HG03342 (cell line): ENCODE results near the gene ACTA2.

Source experiments
- ATAC-seq: cut with Tn5 transposase; IDR thresholded peaks from one replicate; pipeline ENCODE4 v1.9.1; 2021; ENCODE audit warnings: mild to moderate bottlenecking, moderate library complexity; ENCODE audit not compliant: unreplicated experiment

Gene ACTA2

GRCh38 chr10:88982366-88982765 is 29.8 kb upstream of the ACTA2 start:
- ATAC-seq: no peak

GRCh38 chr10:88981435-88981834 is 28.9 kb upstream of the ACTA2 start:
- no peak for ATAC-seq

GRCh38 chr10:88980800-88981199 is 28.2 kb upstream of the ACTA2 start:
- no peak for ATAC-seq

GRCh38 chr10:88980247-88980646 is 27.7 kb upstream of the ACTA2 start:
- ATAC-seq: no peak

GRCh38 chr10:88979603-88980002 is 27.0 kb upstream of the ACTA2 start:
- no peak for ATAC-seq

GRCh38 chr10:88979153-88979562 is 26.6 kb upstream of the ACTA2 start:
- ATAC-seq: no peak

- no peak for ATAC-seq
Observed at GRCh38 chr10:88978463-88978862, 25.9 kb upstream of the ACTA2 start.

- ATAC-seq: no peak
Observed at GRCh38 chr10:88975377-88975720, 22.8 kb upstream of the ACTA2 start.

GRCh38 chr10:88974446-88975376 is 22.1 kb upstream of the ACTA2 start:
- ATAC-seq: no peak

GRCh38 chr10:88974012-88974411 is 21.4 kb upstream of the ACTA2 start:
- no peak for ATAC-seq

GRCh38 chr10:88971221-88972061 is 18.9 kb upstream of the ACTA2 start:
- no peak for ATAC-seq

- ATAC-seq: no peak
Observed at GRCh38 chr10:88968391-88968790, 15.8 kb upstream of the ACTA2 start.

GRCh38 chr10:88966797-88967196 is 14.2 kb upstream of the ACTA2 start:
- no peak for ATAC-seq

GRCh38 chr10:88964869-88965415 is 12.4 kb upstream of the ACTA2 start:
- no peak for ATAC-seq

- no peak for ATAC-seq
Observed at GRCh38 chr10:88964360-88964759, 11.8 kb upstream of the ACTA2 start.

- ATAC-seq: no peak
Observed at GRCh38 chr10:88963318-88963717, 10.7 kb upstream of the ACTA2 start.

- no peak for ATAC-seq
Observed at GRCh38 chr10:88962336-88962735, 9.8 kb upstream of the ACTA2 start.

GRCh38 chr10:88961266-88961665 is 8.7 kb upstream of the ACTA2 start:
- ATAC-seq: no peak

- ATAC-seq: no peak
Observed at GRCh38 chr10:88960802-88961201, 8.2 kb upstream of the ACTA2 start.

- no peak for ATAC-seq
Observed at GRCh38 chr10:88958721-88959120, 6.1 kb upstream of the ACTA2 start.

- ATAC-seq: no peak
Observed at GRCh38 chr10:88957381-88957780, 4.8 kb upstream of the ACTA2 start.
